Neural cell (in vitro differentiated cells): ENCODE results near the gene WFIKKN2. TPM values are rescaled to one million over a fixed set of nuclear protein-coding genes. Genes with fewer than 3 reads are reported as not detected.

Experiments used
- H2AFZ ChIP-seq: fragments of 200-600, 300-800 bp; sonication (generic), shearing (Covaris generic); 2 replicates; pipeline ENCODE4 v1.6.0; 2014; ENCODE audit warnings: low read depth, mild to moderate bottlenecking, antibody characterized with exemption, low read length, moderate library complexity
- H3F3A ChIP-seq: fragments of 200-600 bp; shearing (Covaris generic); 2 replicates; pipeline ENCODE4 v1.6.1; 2016; ENCODE audit warnings: mild to moderate bottlenecking, moderate library complexity, mixed read lengths, antibody characterized with exemption, low read length; ENCODE audit not compliant: insufficient read depth, poor library complexity, severe bottlenecking
- H3K27ac ChIP-seq: fragments of 200-600, 300-800 bp; sonication (generic), shearing (Covaris generic); 2 replicates; pipeline ENCODE4 v1.5.1; 2014; ENCODE audit warnings: mild to moderate bottlenecking, low read length, moderate library complexity
- H3K27me3 ChIP-seq: fragments of 300-800, 200-600 bp; sonication (generic), shearing (Covaris generic); 2 replicates; pipeline ENCODE4 v1.6.0; 2014; ENCODE audit warnings: mild to moderate bottlenecking, low read depth, low read length, moderate library complexity; ENCODE audit not compliant: insufficient read depth
- H3K36me3 ChIP-seq: fragments of 300-800, 200-600 bp; sonication (generic), shearing (Covaris generic); 2 replicates; pipeline ENCODE4 v1.5.1; 2014; ENCODE audit warnings: mild to moderate bottlenecking, antibody characterized with exemption, low read length, moderate library complexity; ENCODE audit not compliant: insufficient read depth
- H3K4me2 ChIP-seq: fragments of 300-800, 200-600 bp; sonication (generic), shearing (Covaris generic); 2 replicates; pipeline ENCODE4 v1.6.0; 2014; ENCODE audit warnings: mild to moderate bottlenecking, low read length
- H3K4me3 ChIP-seq: fragments of 300-800, 200-600 bp; sonication (generic), shearing (Covaris generic); 2 replicates; pipeline ENCODE4 v1.5.1; 2014; ENCODE audit warnings: mild to moderate bottlenecking, low read length, moderate library complexity
- H3K79me2 ChIP-seq: fragments of 200-600 bp; shearing (Covaris generic); replicated peaks from 2 replicates; pipeline ENCODE4 v1.6.0; 2014; ENCODE audit warnings: mild to moderate bottlenecking, low read length, moderate library complexity; ENCODE audit not compliant: insufficient read depth
- H3K9ac ChIP-seq: fragments of 300-800, 200-600 bp; sonication (generic), shearing (Covaris generic); 2 replicates; pipeline ENCODE4 v1.6.1; 2016; ENCODE audit warnings: mild to moderate bottlenecking, low read length, mixed read lengths
- H3K9me2 ChIP-seq: fragments of 200-600 bp; shearing (Covaris generic); 2 replicates; pipeline ENCODE4 v1.6.1; 2016; ENCODE audit warnings: mild to moderate bottlenecking, low read length, mixed read lengths; ENCODE audit not compliant: insufficient read depth
- H3K9me3 ChIP-seq: fragments of 200-600, 300-800 bp; sonication (generic), shearing (Covaris generic); 2 replicates; pipeline ENCODE4 v1.6.1; 2016; ENCODE audit warnings: mild to moderate bottlenecking, mixed run types, low read length, moderate library complexity, mixed read lengths
- H4K20me1 ChIP-seq: fragments of 200-600 bp; shearing (Covaris generic); 2 replicates; pipeline ENCODE4 v1.6.1; 2016; ENCODE audit warnings: mild to moderate bottlenecking, mixed run types; ENCODE audit not compliant: insufficient read depth
- CTCF ChIP-seq: fragments of 450-650 bp; IDR thresholded peaks from 2 replicates; pipeline ENCODE4 v1.5.1; 2014; ENCODE audit warnings: antibody characterized with exemption, mild to moderate bottlenecking, moderate library complexity; ENCODE audit not compliant: poor library complexity, severe bottlenecking
- EP300 ChIP-seq: fragments of 450-650 bp; conservative IDR thresholded peaks from 2 replicates; pipeline ENCODE4 v1.6.1; 2014; ENCODE audit warnings: antibody characterized with exemption, mild to moderate bottlenecking, moderate library complexity; ENCODE audit not compliant: poor library complexity, severe bottlenecking
- EZH2 ChIP-seq: fragments of 200-600, 300-800 bp; shearing (Covaris generic), sonication (generic); IDR thresholded peaks from 2 replicates; pipeline ENCODE4 v1.6.1; 2014; ENCODE audit warnings: antibody characterized with exemption, low read length, borderline replicate concordance, mild to moderate bottlenecking; ENCODE audit not compliant: insufficient read depth, poor library complexity, severe bottlenecking
- MXI1 ChIP-seq: fragments of 450-650 bp; conservative IDR thresholded peaks from 2 replicates; pipeline ENCODE4 v1.6.1; 2014; ENCODE audit warnings: antibody characterized with exemption, mild to moderate bottlenecking; ENCODE audit not compliant: poor library complexity, severe bottlenecking
- RAD21 ChIP-seq: fragments of 450-650 bp; conservative IDR thresholded peaks from 2 replicates; pipeline ENCODE4 v1.6.1; 2014; ENCODE audit warnings: antibody characterized with exemption, mild to moderate bottlenecking, moderate library complexity
- REST ChIP-seq: IDR thresholded peaks from 2 replicates; pipeline ENCODE4 v1.6.1; 2012; ENCODE audit warnings: borderline replicate concordance
- SMC3 ChIP-seq: fragments of 450-650 bp; conservative IDR thresholded peaks from 2 replicates; pipeline ENCODE4 v1.6.1; 2014; ENCODE audit warnings: antibody characterized with exemption, mild to moderate bottlenecking, moderate library complexity; ENCODE audit not compliant: poor library complexity
- TAF1 ChIP-seq: IDR thresholded peaks from 2 replicates; pipeline ENCODE4 v1.6.1; 2012; ENCODE audit warnings: low read depth
- polyA plus RNA-seq: library from polyadenylated mRNA; depleted of rRNA; stranded (reverse); fragments of >200 nt; gene quantifications from 2 replicates; pipeline ENCODE4 v1.2.3, GENCODE V29; 2014

The WFIKKN2 gene
- polyA plus RNA-seq, 1 donor from 2014 or later = not detected

GRCh38 chr17:50808413-50808812 is 27.0 kb upstream of the WFIKKN2 start:
- Histone ChIP-seq H3F3A (no peaks in the 10 kb centered on the region), H2AFZ (no peak overlapping the region), H3K79me2 (no peaks in the 10 kb centered on the region), H3K9me2 (no peaks in the 10 kb centered on the region), H3K27me3 (no peaks in the 10 kb centered on the region), H3K4me2 (no peak overlapping the region), H3K27ac (no peak overlapping the region), H3K4me3 (no peak overlapping the region), H3K9me3 (no peaks in the 10 kb centered on the region), H4K20me1 (no peaks in the 10 kb centered on the region), H3K36me3 (no peaks in the 10 kb centered on the region), H3K9ac (no peak overlapping the region)
- TF ChIP-seq RAD21 (no peak), MXI1 (no peak), EZH2 (no peak), SMC3 (no peak), EP300 (no peak), REST (no peak), TAF1 (no peak), CTCF (no peak)

DNA sequence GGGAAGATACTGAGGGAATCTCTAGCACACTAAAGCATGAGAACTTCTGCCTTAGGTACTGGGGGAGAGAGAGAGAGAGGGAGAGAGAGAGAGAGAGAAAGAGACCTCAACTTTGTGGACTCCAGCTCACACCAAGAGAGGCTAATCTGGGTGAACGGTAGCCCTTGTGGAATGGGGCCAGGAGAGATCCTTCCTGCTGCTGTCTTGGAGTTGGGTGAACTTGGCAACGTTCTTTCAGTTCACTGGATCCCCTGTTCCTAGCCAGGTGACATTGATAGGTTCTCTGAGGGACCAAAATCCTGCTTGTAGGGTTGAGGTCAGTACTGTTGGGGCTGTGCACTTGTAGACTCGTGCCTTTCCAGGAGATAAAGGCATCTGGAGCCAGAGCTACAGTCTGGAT is 26.5 kb upstream of the WFIKKN2 start:
- no peaks in the 10 kb centered on the region for H3K9me3 ChIP-seq
- H3K79me2 ChIP-seq = no peaks in the 10 kb centered on the region
- H4K20me1 ChIP-seq = no peaks in the 10 kb centered on the region
- H3K27me3 ChIP-seq = no peaks in the 10 kb centered on the region
- H3K9me2 ChIP-seq = no peaks in the 10 kb centered on the region
- H3K4me2 ChIP-seq = no peak overlapping the region
- TF ChIP-seq REST = no peak
- TF ChIP-seq CTCF = no peak
- TF ChIP-seq EP300 = no peak
- TF ChIP-seq RAD21 = no peak
- H3F3A ChIP-seq = no peaks in the 10 kb centered on the region
- no peak overlapping the region for H3K4me3 ChIP-seq
- H3K27ac ChIP-seq = no peak overlapping the region
- H3K36me3 ChIP-seq = no peaks in the 10 kb centered on the region
- H3K9ac ChIP-seq = no peak overlapping the region
- H2AFZ ChIP-seq = no peak overlapping the region
